ENCODE measurements around the gene HOPX.

The HOPX gene

DNA sequence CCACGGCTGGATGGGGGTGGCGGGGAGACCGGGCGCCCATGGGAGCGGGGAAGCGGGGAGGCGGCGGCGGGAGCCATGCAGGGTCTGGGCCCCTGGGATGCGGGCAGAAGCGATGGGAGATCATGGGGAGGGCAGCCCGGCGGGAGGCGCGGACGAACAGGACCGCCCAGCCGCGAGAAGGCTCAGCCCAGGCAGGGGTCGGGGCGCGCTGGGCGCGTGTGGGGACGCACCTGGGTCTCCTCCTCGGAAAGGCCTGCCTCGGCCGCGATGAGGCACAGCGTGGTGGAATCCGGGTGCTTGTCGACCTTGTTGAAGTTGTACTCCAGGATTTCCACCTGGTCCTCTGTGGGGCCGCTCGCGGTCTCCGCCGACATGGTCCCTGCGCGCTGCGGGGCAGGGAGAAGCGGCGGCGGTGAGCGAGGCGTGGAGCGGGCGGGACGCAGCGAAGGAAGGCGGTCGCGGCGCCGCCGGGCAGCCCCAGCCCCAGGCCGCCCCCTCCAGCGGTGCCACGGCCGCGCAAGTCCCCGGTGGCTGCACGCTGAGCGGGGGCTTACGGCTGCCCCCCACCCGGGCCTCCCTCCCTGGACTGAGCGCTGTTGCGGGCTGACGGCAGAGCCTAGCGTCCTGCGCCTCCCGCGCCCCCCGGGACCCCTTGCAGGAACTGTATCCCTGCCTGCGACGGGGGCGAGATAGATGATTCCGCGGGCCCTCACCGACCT, 25.3 kb downstream of the HOPX start:
- Histone ChIP-seq H3K27me3 (ENCODE audit: insufficient read depth, poor library complexity, severe bottlenecking) (peaks cover 37% of the 10 kb centered on the region), H3K4me3 (replicated peaks; ENCODE audit: insufficient read depth, low read length) (peak overlapping the region; percentile 40), H3K27ac (replicated peaks) (no peak overlapping the region)
- TF ChIP-seq GABPA (IDR thresholded peaks at IDR 0.05; ENCODE audit: low read depth) (no peak), SPI1 (IDR thresholded peaks at IDR 0.05; ENCODE audit: borderline replicate concordance, low read depth) (no peak), POLR2AphosphoS5 (IDR thresholded peaks at IDR 0.05; ENCODE audit: low read depth) (no peak)
- TF ChIP-seq, protein P1, sequence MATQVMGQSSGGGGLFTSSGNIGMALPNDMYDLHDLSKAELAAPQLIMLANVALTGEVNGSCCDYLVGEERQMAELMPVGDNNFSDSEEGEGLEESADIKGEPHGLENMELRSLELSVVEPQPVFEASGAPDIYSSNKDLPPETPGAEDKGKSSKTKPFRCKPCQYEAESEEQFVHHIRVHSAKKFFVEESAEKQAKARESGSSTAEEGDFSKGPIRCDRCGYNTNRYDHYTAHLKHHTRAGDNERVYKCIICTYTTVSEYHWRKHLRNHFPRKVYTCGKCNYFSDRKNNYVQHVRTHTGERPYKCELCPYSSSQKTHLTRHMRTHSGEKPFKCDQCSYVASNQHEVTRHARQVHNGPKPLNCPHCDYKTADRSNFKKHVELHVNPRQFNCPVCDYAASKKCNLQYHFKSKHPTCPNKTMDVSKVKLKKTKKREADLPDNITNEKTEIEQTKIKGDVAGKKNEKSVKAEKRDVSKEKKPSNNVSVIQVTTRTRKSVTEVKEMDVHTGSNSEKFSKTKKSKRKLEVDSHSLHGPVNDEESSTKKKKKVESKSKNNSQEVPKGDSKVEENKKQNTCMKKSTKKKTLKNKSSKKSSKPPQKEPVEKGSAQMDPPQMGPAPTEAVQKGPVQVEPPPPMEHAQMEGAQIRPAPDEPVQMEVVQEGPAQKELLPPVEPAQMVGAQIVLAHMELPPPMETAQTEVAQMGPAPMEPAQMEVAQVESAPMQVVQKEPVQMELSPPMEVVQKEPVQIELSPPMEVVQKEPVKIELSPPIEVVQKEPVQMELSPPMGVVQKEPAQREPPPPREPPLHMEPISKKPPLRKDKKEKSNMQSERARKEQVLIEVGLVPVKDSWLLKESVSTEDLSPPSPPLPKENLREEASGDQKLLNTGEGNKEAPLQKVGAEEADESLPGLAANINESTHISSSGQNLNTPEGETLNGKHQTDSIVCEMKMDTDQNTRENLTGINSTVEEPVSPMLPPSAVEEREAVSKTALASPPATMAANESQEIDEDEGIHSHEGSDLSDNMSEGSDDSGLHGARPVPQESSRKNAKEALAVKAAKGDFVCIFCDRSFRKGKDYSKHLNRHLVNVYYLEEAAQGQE (IDR thresholded peaks at IDR 0.05; ENCODE audit: insufficient replicate concordance, low read depth) = no peak
- DNase-seq (ENCODE audit: low read depth in 1 of 2, low spot score in 1 of 2) = no peak

DNA sequence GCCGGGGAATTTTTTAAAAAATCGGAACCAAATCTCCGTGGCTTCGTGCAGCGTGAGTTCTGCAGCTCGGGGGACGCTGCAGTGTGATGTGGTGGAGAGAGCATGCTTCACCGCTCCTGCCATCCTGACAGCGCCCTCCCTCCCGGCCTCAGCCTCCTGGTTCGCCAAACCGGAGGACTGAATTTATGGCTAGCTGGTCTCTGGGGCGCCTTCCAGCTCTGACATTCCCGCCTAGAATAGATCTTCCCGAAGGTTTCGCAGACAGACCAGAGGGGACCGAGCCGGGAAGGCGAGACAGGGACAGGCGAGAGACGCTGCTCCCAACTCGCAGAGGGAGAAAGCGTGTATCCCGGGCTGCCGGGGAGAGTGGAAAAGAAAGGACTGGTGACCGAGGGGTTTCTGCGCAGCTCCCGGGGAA, 25.9 kb downstream of the HOPX start:
- Histone ChIP-seq H3K27ac (replicated peaks) (no peak overlapping the region), H3K4me3 (replicated peaks; ENCODE audit: insufficient read depth, low read length) (peak overlapping the region; percentile 40), H3K27me3 (ENCODE audit: insufficient read depth, poor library complexity, severe bottlenecking) (peaks cover 37% of the 10 kb centered on the region)
- no peak for DNase-seq (ENCODE audit: low read depth in 1 of 2, low spot score in 1 of 2)
- TF ChIP-seq GABPA (IDR thresholded peaks at IDR 0.05; ENCODE audit: low read depth) = no peak
- TF ChIP-seq, protein P1 (IDR thresholded peaks at IDR 0.05; ENCODE audit: insufficient replicate concordance, low read depth) = no peak
- TF ChIP-seq, protein P2, sequence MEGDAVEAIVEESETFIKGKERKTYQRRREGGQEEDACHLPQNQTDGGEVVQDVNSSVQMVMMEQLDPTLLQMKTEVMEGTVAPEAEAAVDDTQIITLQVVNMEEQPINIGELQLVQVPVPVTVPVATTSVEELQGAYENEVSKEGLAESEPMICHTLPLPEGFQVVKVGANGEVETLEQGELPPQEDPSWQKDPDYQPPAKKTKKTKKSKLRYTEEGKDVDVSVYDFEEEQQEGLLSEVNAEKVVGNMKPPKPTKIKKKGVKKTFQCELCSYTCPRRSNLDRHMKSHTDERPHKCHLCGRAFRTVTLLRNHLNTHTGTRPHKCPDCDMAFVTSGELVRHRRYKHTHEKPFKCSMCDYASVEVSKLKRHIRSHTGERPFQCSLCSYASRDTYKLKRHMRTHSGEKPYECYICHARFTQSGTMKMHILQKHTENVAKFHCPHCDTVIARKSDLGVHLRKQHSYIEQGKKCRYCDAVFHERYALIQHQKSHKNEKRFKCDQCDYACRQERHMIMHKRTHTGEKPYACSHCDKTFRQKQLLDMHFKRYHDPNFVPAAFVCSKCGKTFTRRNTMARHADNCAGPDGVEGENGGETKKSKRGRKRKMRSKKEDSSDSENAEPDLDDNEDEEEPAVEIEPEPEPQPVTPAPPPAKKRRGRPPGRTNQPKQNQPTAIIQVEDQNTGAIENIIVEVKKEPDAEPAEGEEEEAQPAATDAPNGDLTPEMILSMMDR (IDR thresholded peaks at IDR 0.05; ENCODE audit: insufficient read depth, low read length) = no peak
- no peak for TF ChIP-seq SPI1 (IDR thresholded peaks at IDR 0.05; ENCODE audit: borderline replicate concordance, low read depth)
- no peak for TF ChIP-seq POLR2AphosphoS5 (IDR thresholded peaks at IDR 0.05; ENCODE audit: low read depth)

DNA sequence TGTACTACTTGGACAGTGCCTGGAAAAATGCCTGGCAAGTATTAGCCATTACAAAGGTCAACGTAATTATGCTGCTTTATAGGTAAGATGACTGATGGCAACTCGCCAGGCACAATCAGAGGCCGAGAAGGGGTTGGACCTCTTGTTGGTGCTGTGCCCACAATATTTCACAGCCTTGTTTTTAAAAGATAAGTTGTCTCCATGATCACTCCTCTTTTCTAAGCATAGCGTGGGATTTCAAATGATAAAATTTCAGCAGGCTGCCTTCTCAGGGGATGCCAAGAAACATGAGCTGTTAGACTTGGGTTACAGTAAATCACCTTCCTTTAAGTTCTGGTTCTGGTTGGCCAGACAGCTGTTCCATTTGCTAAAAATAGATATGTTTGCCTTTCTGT, 26.9 kb downstream of the HOPX start:
- TF ChIP-seq GABPA (IDR thresholded peaks at IDR 0.05; ENCODE audit: low read depth) (no peak), POLR2AphosphoS5 (IDR thresholded peaks at IDR 0.05; ENCODE audit: low read depth) (no peak), SPI1 (IDR thresholded peaks at IDR 0.05; ENCODE audit: borderline replicate concordance, low read depth) (no peak)
- TF ChIP-seq, protein P1 (IDR thresholded peaks at IDR 0.05; ENCODE audit: insufficient replicate concordance, low read depth) = no peak
- TF ChIP-seq, protein P2 (IDR thresholded peaks at IDR 0.05; ENCODE audit: insufficient read depth, low read length) = no peak
- Histone ChIP-seq H3K27me3 (ENCODE audit: insufficient read depth, poor library complexity, severe bottlenecking) (peaks cover 37% of the 10 kb centered on the region), H3K27ac (replicated peaks) (no peak overlapping the region), H3K4me3 (replicated peaks; ENCODE audit: insufficient read depth, low read length) (no peak overlapping the region)
- no peak for DNase-seq (ENCODE audit: low read depth in 1 of 2, low spot score in 1 of 2)

Measured in HL-60 (cell line).